B cell (primary cell): ENCODE results near the gene LRRC25. TPM values are rescaled to one million over a fixed set of nuclear protein-coding genes. Genes with fewer than 3 reads are reported as not detected.
A peak's percentile ranks its signal among the peaks of the same experiment; 100 is the strongest.

Experiments used
- ATAC-seq: fragments of 200-7000 bp; cut with Tn5 transposase; one replicate; pipeline ENCODE4 v1.10.0; 2021; ENCODE audit warnings: low read depth, mild to moderate bottlenecking, moderate number of reproducible peaks, moderate library complexity
- CTCF ChIA-PET: fragments of 350-600 bp; sonication (Branson Sonifier 250); formaldehyde crosslinking; loops from one replicate; lab custom pipeline; 2021; ENCODE audit warnings: antibody characterized with exemption, inconsistent platforms; lab: Charles Lee
- POLR2A ChIA-PET: fragments of 350-600 bp; sonication (Branson Sonifier 250); formaldehyde crosslinking; loops from one replicate; lab custom pipeline; 2021; ENCODE audit warnings: antibody characterized with exemption; lab: Charles Lee
- DNase-seq: peaks from one replicate; pipeline ENCODE4 v3.0.0; 2013
- H2AFZ ChIP-seq: 2 replicates; pipeline ENCODE4 v1.6.1; 2012; ENCODE audit warnings: mild to moderate bottlenecking, low read depth, low read length; ENCODE audit not compliant: insufficient read depth, poor library complexity, severe bottlenecking
- H3K27ac ChIP-seq, 2 donors: 1 replicate in 1 of 2; 2 replicates in 1 of 2; pipeline ENCODE4 v1.5.1; 2012 to 2013; ENCODE audit warnings: low read length in 2 of 2, mild to moderate bottlenecking in 2 of 2, moderate library complexity in 1 of 2
- H3K27me3 ChIP-seq, 4 experiments: fragments of 200-600 bp in 1 of 4; sonication (generic) in 1 of 4; replicated peaks in 1 of 4; 1 replicate in 2 of 4; 2 replicates in 2 of 4; pipeline versions ENCODE4 v1.6.1 to v1.7.0; 2013 to 2016; ENCODE audit warnings: low read length in 3 of 4, mild to moderate bottlenecking in 2 of 4, mixed read lengths in 1 of 4, moderate library complexity in 1 of 4; ENCODE audit not compliant: insufficient read depth in 4 of 4, control insufficient read depth in 3 of 4; ENCODE audit errors: control extremely low read depth in 1 of 4
- H3K36me3 ChIP-seq, 2 experiments: replicated peaks in 1 of 2; 1 replicate in 1 of 2; 2 replicates in 1 of 2; pipeline versions ENCODE4 v1.6.1 to v1.7.1; 2013; ENCODE audit warnings: low read length in 1 of 2; ENCODE audit not compliant: insufficient read depth in 2 of 2, control insufficient read depth in 1 of 2; ENCODE audit errors: control extremely low read depth in 1 of 2, extremely low read depth in 1 of 2
- H3K4me1 ChIP-seq, 2 donors: fragments of 200-600 bp in 1 of 2; sonication (generic) in 1 of 2; 1 replicate in 1 of 2; 2 replicates in 1 of 2; pipeline versions ENCODE4 v1.5.1 to v1.6.1; 2013 to 2017; ENCODE audit warnings: low read length in 2 of 2; ENCODE audit not compliant: control insufficient read depth in 2 of 2, insufficient read depth in 2 of 2
- H3K4me2 ChIP-seq: replicated peaks from 2 replicates; pipeline ENCODE3; 2012; ENCODE audit warnings: mild to moderate bottlenecking, low read depth, low read length; ENCODE audit not compliant: poor library complexity, severe bottlenecking
- H3K4me3 ChIP-seq, 5 experiments: fragments of 200-600 bp in 1 of 5; sonication (generic) in 1 of 5; 1 replicate in 3 of 5; 2 replicates in 2 of 5; pipeline versions ENCODE4 v1.5.1 to v1.7.0; 2011 to 2016; ENCODE audit warnings: low read length in 4 of 5, mild to moderate bottlenecking in 4 of 5, low read depth in 2 of 5, control low read depth in 1 of 5, moderate library complexity in 1 of 5; ENCODE audit not compliant: insufficient read depth in 1 of 5; ENCODE audit errors: control extremely low read depth in 1 of 5, extremely low read depth in 1 of 5
- H3K79me2 ChIP-seq: fragments of 200-600 bp; sonication (generic); one replicate; pipeline ENCODE4 v1.6.0; 2016; ENCODE audit warnings: low read length; ENCODE audit not compliant: control insufficient read depth, insufficient read depth
- H3K9ac ChIP-seq: fragments of 200-600 bp; sonication (generic); 2 replicates; pipeline ENCODE4 v1.6.1; 2017; ENCODE audit warnings: mild to moderate bottlenecking, low read length, moderate library complexity
- H3K9me3 ChIP-seq, 3 donors: one replicate each; pipeline versions ENCODE4 v1.6.1 to v1.7.1; 2013; ENCODE audit warnings: low read length in 2 of 3; ENCODE audit not compliant: control insufficient read depth in 2 of 3, insufficient read depth in 1 of 3; ENCODE audit errors: control extremely low read depth in 1 of 3
- H4K20me1 ChIP-seq: 2 replicates; pipeline ENCODE4 v1.6.0; 2012; ENCODE audit warnings: mild to moderate bottlenecking, low read length; ENCODE audit not compliant: insufficient read depth, control insufficient read depth, poor library complexity, severe bottlenecking
- H3K27ac Mint-ChIP-seq: one replicate; pipeline ENCODE4 v1.8.0; 2021; ENCODE audit warnings: mixed read lengths
- H3K27me3 Mint-ChIP-seq: one replicate; pipeline ENCODE4 v1.8.0; 2021; ENCODE audit warnings: mixed read lengths
- H3K4me1 Mint-ChIP-seq: one replicate; pipeline ENCODE4 v1.8.0; 2021; ENCODE audit warnings: mixed read lengths
- H3K4me3 Mint-ChIP-seq: one replicate; pipeline ENCODE4 v1.8.0; 2021; ENCODE audit warnings: mixed read lengths
- H3K9me3 Mint-ChIP-seq: one replicate; pipeline ENCODE4 v1.8.0; 2022; ENCODE audit warnings: mixed read lengths; ENCODE audit not compliant: insufficient read depth
- CTCF ChIP-seq: fragments of 200-600 bp; IDR thresholded peaks from one replicate; pipeline ENCODE4 v1.8.0; 2022; ENCODE audit warnings: antibody characterized with exemption, mild to moderate bottlenecking
- EZH2 ChIP-seq: IDR thresholded peaks from 2 replicates; pipeline ENCODE4 v1.6.1; 2012; ENCODE audit warnings: borderline replicate concordance, low read depth, mild to moderate bottlenecking, moderate library complexity, low read length; ENCODE audit not compliant: insufficient read depth, poor library complexity, severe bottlenecking
- WGBS: methylation state at CpG from one replicate; pipeline ENCODE4 v1.1.5; 2013; ENCODE audit warnings: missing lambda C conversion rate; ENCODE audit not compliant: insufficient coverage; 5-methylcytosine and 5-hydroxymethylcytosine counted together
- intact Hi-C: fragments of 100-400 bp; cut with micrococcal nuclease; formaldehyde crosslinking; loops from one replicate; pipeline ENCODE4 v1.10.0; 2022
- polyA plus RNA-seq: library from polyadenylated mRNA; depleted of rRNA; stranded (reverse); fragments of >200 nt; gene quantifications from 2 replicates; pipeline ENCODE4 v1.2.3, GENCODE V29; 2012
- total RNA-seq, 2 donors: library from RNA; stranded (reverse); fragments of 120-200 nt in 1 of 2; gene quantifications; 1 replicate in 1 of 2; 2 replicates in 1 of 2; pipeline versions ENCODE4 v1.2.3 to v1.2.4, GENCODE V29; 2013 to 2022

LRRC25 gene
- total and polyA plus RNA-seq, 2 donors (not counting 1 experiment from before 2014, with no cell fraction given), result 2.4 to 5.7 TPM

- intact Hi-C loops, result no loop called here
- Histone ChIP-seq H3K27me3 (no peaks in the 10 kb centered on the region), H2AFZ (no peak overlapping the region), H4K20me1 (peaks cover 27% of the 10 kb centered on the region), H3K79me2 (no peaks in the 10 kb centered on the region), H3K4me3 (no peak overlapping the region), H3K4me1 (peaks cover 14 to 33% of the 10 kb centered on the region in 2 donors), H3K9ac (no peak overlapping the region), H3K27ac (no peak overlapping the region), H3K4me2 (no peak overlapping the region), H3K9me3 (no peaks in the 10 kb centered on the region), H3K36me3 (peaks cover 0 to 16% of the 10 kb centered on the region in 2 experiments)
- DNase-seq (no peak), ATAC-seq (no peak)
- ChIA-PET CTCF (interaction anchor here (0.6 to 3.3 kb wide), 5 partner anchors 11 to 408 kb away, joined by 3 to 11 read pairs (median 4); partner anchors contain the start of gene SSBP4), POLR2A (no interaction called here)
- WGBS, result 97% methylated on average over 4 of the region's 9 CpGs
- Mint-ChIP-seq H3K4me1 (peaks cover 27% of the 10 kb centered on the region), H3K9me3 (no peaks in the 10 kb centered on the region), H3K27me3 (no peaks in the 10 kb centered on the region), H3K4me3 (no peak overlapping the region), H3K27ac (peak overlapping the region; percentile 24)
- TF ChIP-seq CTCF, result no peak
- no peak for TF ChIP-seq EZH2
These were observed 42.5 kb upstream of the LRRC25 start for GRCh38 chr19:18439910-18440237.

- no peak overlapping the region for H3K27ac Mint-ChIP-seq
- H3K4me3 Mint-ChIP-seq, result peak overlapping the region; percentile 65
- no peak overlapping the region for H3K4me3 ChIP-seq
- peaks cover 0 to 10% of the 10 kb centered on the region in 2 experiments for H3K36me3 ChIP-seq
- no peaks in the 10 kb centered on the region for H3K9me3 Mint-ChIP-seq
- TF ChIP-seq EZH2, result no peak
- no peaks in the 10 kb centered on the region for H3K27me3 ChIP-seq
- no peak overlapping the region for H3K4me2 ChIP-seq
- intact Hi-C loops, result no loop called here
- no peaks in the 10 kb centered on the region for H3K27me3 Mint-ChIP-seq
- no peak for ATAC-seq
- peak; percentile 61 for DNase-seq
- CTCF ChIA-PET, result interaction anchor here (0.7 to 3.3 kb wide), 3 partner anchors 9 to 408 kb away, joined by 3 to 11 read pairs (median 4); no protein-coding TSS in a partner anchor
- peaks cover 33% of the 10 kb centered on the region for H3K4me1 Mint-ChIP-seq
- H3K27ac ChIP-seq, result no peak overlapping the region
- H3K79me2 ChIP-seq, result no peaks in the 10 kb centered on the region
- H2AFZ ChIP-seq, result no peak overlapping the region
- H3K4me1 ChIP-seq, result peaks cover 17 to 37% of the 10 kb centered on the region in 2 donors
- WGBS, result 81% methylated on average over 12 of the region's 13 CpGs
- H4K20me1 ChIP-seq, result peaks cover 33% of the 10 kb centered on the region
- no peaks in the 10 kb centered on the region for H3K9me3 ChIP-seq
- H3K9ac ChIP-seq, result no peak overlapping the region
- POLR2A ChIA-PET, result no interaction called here
These were observed 41.8 kb upstream of the LRRC25 start for GRCh38 chr19:18439025-18439909.
